Peyer's patch (tissue), 4 donors: ENCODE results near the gene TAF7L.

Experiments
- POLR2A ChIP-seq, 2 donors: fragments of 450-650 bp; IDR thresholded peaks; one replicate each; pipeline ENCODE4 v1.5.1; 2017; ENCODE audit warnings: antibody characterized with exemption in 2 of 2, mild to moderate bottlenecking in 2 of 2, moderate library complexity in 2 of 2
- TF ChIP-seq, protein P1 (sequence below), 6 experiments: fragments of 450-650 bp in 4 of 6; fragments of 200-600 bp in 2 of 6; sonication (generic) in 1 of 6; IDR thresholded peaks; one replicate each; pipeline ENCODE4 v1.5.1; 2017 to 2019; ENCODE audit warnings: antibody characterized with exemption in 6 of 6, mild to moderate bottlenecking in 3 of 6, moderate library complexity in 1 of 6

DNA sequence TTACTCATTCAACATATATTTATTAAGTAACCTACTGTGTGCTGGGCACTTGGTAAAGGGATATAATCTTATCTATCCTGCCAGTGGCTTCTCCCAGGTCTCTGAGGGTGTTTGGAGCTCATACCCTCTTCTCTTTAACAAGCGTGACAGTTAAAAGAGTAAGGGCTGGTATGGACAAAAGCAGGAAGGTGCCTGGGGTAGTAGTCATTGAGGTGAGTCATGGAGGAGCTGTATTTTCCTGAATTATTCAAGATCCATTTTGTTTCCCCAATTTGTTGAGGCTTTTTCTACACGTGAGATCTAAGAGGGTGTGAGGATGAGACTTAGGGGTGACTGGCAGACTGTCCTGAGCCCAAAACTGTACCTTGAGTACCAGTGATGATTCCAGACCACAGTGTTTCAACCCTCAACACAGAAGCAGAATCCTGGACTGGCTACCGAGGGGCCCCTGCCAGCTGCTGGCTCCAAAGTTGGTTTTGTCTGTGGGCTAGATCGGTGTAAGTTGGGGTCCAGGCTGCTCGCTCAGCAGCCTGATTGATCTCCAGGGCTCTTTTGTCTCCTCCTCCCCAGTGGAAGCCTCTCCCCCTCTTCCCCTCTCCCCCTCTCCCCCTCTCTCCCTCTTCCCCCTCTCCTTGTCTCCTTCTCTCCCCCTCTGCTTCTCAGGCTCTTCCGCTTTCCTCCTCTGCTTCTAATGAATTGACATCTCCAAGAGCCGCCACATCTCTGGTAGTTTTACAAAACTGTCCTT is 71.8 kb downstream of the TAF7L start, which contains the start of gene DRP2:
- TF ChIP-seq, protein P1, sequence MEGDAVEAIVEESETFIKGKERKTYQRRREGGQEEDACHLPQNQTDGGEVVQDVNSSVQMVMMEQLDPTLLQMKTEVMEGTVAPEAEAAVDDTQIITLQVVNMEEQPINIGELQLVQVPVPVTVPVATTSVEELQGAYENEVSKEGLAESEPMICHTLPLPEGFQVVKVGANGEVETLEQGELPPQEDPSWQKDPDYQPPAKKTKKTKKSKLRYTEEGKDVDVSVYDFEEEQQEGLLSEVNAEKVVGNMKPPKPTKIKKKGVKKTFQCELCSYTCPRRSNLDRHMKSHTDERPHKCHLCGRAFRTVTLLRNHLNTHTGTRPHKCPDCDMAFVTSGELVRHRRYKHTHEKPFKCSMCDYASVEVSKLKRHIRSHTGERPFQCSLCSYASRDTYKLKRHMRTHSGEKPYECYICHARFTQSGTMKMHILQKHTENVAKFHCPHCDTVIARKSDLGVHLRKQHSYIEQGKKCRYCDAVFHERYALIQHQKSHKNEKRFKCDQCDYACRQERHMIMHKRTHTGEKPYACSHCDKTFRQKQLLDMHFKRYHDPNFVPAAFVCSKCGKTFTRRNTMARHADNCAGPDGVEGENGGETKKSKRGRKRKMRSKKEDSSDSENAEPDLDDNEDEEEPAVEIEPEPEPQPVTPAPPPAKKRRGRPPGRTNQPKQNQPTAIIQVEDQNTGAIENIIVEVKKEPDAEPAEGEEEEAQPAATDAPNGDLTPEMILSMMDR (IDR thresholded peaks at IDR 0.05): no peak
- TF ChIP-seq POLR2A (IDR thresholded peaks at IDR 0.05): no peak
